T follicular helper cell (primary cell): ENCODE data around the gene NEDD9.
A peak's percentile ranks its signal among the peaks of the same experiment; 100 is the strongest.

Experiments used
- DNase-seq: peaks from one replicate; pipeline ENCODE4 v3.0.0-alpha.2; 2020; ENCODE audit warnings: low read depth
- total RNA-seq, 2 experiments: gene quantifications; one replicate each; lab custom pipeline; 2026; lab: John Stamatoyannopoulos, UW

NEDD9 gene
- total RNA-seq, result 67.6 to 142 reads per million in 2 experiments

- DNase-seq, result peak; percentile 94
These were observed at the start of gene NEDD9 for GRCh38 chr6:11232193-11232769. TSS of gene NEDD9 (minus strand) at chr6:11232668. CDS start at chr6:11232515, 153 bp downstream.

- DNase-seq, result no peak
These were observed 49.8 kb upstream of the NEDD9 start for GRCh38 chr6:11282245-11282644.

DNA sequence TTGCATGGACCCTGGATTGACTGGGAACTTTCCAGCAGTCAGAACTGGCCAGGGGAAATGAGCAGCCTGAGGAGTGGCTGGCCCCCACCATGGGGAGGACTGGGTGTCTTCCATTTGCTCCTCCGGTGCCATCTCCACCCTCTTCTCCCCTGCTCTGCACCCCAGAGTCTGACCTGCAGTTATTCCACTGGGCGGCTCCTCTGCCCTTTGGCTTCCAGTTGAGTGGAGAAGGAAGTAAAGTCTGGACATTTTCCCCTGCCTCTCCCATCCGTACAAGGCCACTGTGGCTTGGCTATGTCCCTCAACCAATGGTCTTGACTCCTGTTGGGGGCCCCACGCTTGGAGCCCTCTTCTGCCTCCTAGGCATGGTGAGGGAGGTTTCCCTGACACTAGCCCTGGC lies 47.9 kb upstream of the NEDD9 start:
- DNase-seq, result no peak

DNA sequence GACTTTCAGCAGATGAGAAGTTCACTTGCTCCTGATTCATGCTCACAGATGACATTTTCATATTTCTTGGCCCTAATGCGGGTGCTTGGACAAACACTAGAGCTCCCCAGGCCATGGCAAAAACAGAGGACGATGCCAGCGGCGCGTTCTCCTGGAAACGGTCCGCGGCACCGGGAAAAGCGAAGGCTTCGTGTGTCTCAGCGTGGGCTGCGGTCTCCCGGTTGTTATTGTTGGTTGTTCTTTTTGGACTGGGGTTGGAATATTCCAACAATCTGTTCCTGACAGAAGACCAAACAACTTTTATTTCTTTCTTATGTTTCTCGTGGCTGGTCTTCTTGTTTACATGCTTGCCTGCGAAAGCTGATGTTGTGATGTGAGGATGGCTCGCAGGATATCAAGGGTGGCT lies 46.8 kb upstream of the NEDD9 start:
- DNase-seq, result no peak

- DNase-seq, result no peak
These were observed 45.7 kb upstream of the NEDD9 start for GRCh38 chr6:11278207-11278559.

- no peak for DNase-seq
These were observed 45.1 kb upstream of the NEDD9 start for GRCh38 chr6:11277275-11278206.

DNA sequence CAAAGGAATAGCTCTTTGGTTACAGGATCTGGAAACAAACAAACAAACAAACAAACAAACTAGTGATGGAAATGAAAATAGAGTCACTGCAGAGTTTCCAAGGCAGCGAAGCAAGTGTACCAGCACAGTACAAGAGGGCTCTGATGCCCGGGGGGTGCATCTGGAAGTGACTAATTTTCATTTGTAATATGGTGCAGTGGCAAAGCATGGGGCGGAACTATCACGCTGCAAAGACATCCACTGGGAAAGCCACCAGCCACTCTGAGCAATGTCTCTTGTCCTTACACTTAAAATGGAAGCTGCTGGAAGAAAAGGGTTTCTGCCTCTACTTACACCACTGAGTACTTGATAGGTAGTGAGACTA lies 44.4 kb upstream of the NEDD9 start:
- no peak for DNase-seq

- no peak for DNase-seq
These were observed 43.8 kb upstream of the NEDD9 start for GRCh38 chr6:11276228-11276627.

- DNase-seq, result no peak
These were observed 43.1 kb upstream of the NEDD9 start for GRCh38 chr6:11275598-11275997.

DNA sequence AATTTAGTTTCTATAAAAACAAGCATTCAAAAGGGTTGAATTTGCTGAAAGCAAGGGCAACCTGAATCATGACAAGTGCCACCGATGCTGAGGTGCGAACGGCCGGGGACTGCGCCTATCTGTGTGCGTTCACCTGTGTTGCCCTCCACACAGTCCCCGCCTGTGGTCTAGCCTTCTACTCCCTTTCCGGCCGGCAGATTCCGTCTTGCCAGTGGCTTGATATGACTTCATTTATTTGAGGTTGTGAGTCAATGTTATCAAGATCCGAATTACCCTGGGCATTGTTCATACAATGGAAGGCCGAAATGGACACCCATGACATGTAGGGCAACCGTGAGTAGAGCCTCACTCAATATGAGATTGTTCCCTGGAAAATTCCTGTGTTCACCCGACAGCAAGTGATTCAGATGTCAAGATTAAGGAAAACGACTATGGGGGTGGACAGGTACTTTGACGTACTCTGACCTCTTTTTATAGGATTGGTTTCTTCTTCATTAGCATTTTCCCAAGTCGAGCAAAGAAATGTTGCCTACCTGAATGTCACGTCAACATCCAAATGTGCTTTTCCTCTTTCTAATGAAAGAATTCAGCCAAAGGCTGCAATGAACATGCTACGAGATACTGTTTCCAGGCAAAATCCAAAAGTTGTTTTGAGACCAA lies 41.1 kb upstream of the NEDD9 start:
- DNase-seq, result no peak

- no peak for DNase-seq
These were observed 40.2 kb upstream of the NEDD9 start for GRCh38 chr6:11272491-11273192.

- DNase-seq, result no peak
These were observed 39.0 kb upstream of the NEDD9 start for GRCh38 chr6:11271228-11272020.

- no peak for DNase-seq
These were observed 37.9 kb upstream of the NEDD9 start for GRCh38 chr6:11270030-11271027.

GRCh38 chr6:11268978-11269377 lies 36.5 kb upstream of the NEDD9 start:
- DNase-seq, result no peak

DNA sequence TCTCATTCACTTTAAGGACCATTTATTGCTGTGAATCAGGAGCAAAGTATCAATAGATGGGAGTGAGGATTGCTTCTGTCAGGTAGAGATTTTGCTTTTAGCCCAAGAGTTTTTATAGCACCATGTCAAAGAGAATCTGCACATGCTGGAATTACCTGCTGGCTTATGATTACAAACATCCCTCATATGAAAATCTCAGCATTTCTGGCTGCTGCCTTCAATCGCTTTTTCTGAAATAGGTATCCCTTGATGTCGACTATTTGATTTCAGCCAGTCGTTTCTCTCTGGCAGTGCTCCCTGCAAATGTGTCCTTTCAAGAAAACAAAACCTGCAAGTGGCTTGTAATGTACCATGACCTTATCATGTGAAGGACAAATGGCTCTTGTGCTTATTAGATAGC lies 34.5 kb upstream of the NEDD9 start:
- no peak for DNase-seq

GRCh38 chr6:11265932-11266331 lies 33.5 kb upstream of the NEDD9 start:
- no peak for DNase-seq

DNA sequence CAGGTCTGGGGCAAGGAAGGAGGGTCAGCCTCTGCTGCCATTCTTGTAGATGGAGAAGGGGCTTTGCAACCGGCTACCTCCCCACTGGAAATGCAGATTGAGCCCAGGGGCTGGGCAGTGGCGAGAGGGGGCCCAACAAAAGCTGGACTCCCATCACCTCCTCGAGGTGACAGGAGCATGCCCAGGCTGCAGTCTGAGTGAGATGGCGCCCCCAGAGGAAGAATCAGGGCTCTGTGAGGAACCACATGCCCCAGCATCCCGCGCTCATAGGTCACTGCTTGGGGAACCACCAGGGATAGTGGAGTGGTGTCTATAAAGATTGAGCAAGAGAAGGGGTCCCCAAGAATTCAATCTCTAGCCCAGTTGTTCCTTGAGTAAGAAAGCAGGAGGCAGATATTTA lies 31.6 kb upstream of the NEDD9 start:
- DNase-seq, result no peak

DNA sequence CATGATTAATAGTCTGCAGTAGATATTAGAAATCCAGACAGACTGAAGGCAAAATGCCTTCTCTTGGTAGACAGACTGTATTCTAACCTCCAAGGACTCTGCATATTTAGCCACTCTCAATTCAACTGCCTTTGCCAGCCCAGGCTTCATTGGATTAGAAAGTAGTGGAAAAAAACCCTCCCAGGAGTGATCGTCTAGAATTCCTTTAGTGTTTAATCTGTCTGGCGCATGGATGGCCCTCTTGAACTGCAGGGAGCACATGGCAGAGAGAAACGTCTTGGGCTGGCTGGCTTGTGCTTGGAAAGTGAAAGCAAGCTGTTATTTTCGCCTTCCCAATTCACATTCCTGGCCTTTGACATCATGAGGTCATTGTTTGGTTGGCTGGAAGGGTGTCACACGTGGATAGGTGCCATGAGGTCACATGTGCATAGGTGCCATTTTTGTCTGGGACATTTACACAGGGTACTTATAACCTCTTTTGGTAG lies 30.9 kb upstream of the NEDD9 start:
- DNase-seq, result no peak

GRCh38 chr6:11262242-11262641 lies 29.8 kb upstream of the NEDD9 start:
- no peak for DNase-seq
